Measurements from ENCODE around the gene ASPA.

The ASPA gene

GRCh38 chr17:3535253-3535995, 59.6 kb downstream of the ASPA start:
- DNase-seq = peak; percentile 55

DNA sequence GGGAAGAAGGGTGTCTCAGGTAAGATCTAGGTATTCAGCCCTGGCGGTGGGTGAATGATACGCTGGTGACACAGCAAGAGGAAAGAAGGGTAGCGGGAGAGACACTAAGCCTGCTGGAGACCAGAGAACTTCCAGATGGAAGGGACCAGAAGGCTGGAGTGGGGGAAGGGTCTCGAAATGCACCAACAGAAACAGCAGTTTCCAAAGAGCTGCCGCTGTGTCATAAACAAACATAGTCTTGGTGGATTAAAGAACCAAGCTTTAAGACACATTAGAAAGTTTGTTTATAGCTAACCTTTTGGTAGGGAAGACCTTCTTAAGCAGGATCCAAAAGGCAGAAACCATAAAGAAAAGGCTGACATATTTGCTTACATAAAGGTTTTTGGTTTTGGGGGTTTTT, 60.9 kb downstream of the ASPA start:
- DNase-seq = no peak

GRCh38 chr17:3539881-3540540, 64.2 kb downstream of the ASPA start:
- DNase-seq = no peak

DNA sequence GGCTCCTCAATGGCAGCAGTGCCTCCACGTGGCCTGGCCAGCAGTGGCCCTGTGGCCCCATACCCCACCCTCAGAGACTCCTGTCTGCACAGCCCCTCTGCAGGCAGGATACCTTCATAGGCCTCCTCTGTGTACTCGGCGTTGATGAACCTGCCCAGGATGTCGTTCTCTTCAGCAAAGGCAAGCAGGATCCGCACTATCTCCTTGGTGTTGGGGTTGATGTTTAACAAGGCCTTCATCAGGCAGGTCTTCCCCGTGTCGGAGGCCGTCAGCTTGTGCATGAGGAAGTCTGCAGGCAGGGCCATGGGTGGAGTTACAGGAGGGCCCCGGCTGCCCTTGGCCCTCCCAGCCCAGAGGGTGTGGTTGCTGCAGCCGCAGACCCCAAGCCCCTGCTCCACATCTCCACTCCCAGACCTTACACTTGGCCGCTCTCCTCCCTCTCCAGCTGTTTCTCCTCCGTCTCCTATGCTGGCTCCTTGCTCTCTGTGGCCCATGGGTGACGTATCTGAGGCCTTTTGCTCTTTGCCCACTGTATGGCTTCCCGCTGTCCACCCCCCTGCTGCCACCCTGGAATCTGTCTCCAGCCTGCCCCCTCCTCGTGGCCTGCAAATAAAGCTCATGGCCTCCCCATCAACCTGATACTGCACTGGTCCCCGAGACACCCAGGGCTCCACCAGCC, 66.8 kb downstream of the ASPA start:
- DNase-seq = no peak

DNA sequence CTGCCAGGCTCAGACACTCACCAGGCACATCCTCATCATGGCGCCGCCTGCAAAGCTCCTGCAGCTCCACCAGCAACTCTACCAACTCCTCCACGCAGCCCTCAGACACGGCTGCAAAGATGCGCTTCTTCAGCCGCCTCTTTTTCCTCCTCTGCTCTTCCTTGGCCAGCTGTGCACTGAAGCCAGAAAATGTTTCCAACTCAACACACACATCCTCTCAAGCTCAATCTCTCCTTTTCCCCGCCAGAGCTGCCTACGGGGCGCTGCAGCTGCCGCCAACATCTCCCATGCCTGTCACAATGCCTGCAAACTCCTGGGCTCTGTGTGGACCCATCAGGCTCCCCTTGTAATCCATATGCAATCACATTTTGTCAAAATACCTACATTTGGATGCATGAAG, 67.7 kb downstream of the ASPA start:
- DNase-seq = no peak

DNA sequence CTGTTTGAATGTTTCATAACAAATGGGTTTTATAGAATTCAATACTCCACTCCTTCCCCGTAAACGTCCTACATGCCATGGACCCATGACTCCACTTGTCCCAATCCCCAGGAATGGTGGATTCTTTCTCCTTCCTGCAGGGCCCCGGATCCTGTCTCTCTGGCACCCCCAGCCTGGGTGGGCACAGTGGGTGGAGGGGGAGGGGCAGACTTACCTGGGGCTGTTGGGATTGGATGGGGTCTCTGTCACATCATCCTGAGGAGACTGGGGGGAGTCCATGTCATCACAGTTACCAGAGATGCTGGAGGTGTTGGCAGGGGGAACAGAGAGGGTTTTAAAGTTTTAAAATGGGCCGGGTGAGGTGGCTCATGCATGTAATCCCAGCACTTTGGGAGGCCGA, 68.6 kb downstream of the ASPA start:
- no peak for DNase-seq

GRCh38 chr17:3545151-3545550, 69.4 kb downstream of the ASPA start:
- no peak for DNase-seq

DNA sequence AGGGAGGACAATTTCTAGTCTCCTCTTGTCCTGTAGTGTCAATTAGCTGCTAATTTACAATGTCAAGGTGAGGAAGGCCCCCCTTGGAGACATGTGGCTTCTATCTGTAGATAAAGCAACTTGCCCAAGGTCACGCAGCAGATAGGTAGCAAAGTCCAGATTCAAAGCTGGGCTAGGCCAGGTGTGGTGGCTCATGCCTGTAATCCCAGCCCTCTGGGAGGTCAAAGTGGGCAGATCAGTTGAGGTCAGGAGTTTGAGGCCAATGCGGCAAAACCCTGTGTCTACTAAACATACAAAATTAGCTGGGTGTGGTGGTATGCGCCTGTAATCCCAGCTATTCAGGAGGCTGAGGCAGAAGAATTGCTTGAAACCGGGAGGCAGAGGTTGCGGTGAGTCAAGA, 70.7 kb downstream of the ASPA start:
- no peak for DNase-seq

DNA sequence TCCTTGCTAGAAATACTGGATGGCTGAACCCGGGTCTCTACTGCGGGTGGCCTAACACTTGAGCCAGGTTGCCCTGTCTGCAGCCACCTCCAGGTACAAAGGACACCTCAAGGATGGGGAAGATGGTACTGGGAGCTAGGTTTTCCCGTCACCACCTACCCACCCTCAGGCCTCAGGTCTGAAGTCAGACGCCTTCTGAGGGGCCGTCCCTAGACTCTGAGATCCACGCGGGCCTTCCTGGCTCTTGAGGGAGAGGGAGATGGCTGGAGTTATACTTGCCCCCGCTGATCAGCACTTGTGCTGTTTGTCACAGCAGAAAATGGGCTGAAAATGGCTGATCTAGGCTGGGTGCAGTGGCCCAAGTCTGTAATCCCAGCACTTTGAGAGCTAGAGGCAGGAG, 71.2 kb downstream of the ASPA start:
- DNase-seq = no peak

GRCh38 chr17:3547628-3548027, 71.8 kb downstream of the ASPA start:
- DNase-seq = no peak

GRCh38 chr17:3549610-3550162, 73.9 kb downstream of the ASPA start:
- no peak for DNase-seq

DNA sequence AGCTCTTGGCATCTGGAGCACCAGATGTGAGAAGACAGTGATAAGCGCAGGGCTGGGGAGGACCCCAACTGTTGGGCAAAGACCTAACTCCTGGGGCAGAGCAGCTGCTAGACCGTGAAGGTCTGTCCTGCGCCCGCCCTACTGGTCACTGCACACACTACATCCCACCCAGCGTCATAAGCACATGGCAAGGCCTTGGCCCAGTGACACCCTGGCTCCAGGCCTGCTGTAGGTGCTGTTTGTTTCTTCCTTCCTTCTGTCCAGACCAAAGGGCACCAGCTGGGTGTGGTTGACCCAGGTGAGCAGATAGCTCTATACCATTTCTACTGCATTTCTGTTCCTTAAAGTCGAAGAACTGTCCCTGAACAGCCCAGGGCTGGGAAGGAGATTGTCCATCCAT, 75.4 kb downstream of the ASPA start:
- no peak for DNase-seq

DNA sequence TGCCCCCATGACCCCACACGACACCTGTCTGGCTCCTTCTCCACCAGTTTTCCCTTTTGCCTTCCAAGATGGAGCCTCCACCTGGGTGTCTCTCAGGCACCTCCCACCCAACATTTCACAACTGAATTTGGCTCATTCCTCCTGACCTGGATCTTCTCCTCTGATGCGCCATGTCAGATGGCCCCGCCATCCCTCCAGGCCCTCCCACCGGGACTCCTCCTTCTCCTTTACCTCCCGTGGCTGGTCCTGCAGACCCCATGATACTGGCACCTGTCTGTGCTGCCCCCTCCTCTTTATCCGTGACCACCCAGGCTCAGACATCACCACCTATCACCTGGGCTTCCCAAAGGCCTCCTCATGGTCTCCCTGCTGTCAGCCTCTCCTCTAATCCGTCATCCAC, 77.1 kb downstream of the ASPA start:
- no peak for DNase-seq
